Measurements from ENCODE around the gene DHRS12. TPM values are rescaled to one million over a fixed set of nuclear protein-coding genes. Genes with fewer than 3 reads are reported as not detected.

DHRS12 gene
- total RNA-seq, 1 experiment from 2014 or later = 2.6 TPM

GRCh38 chr13:51746802-51747201 lies 57.2 kb downstream of the DHRS12 start:
- H3K4me1 ChIP-seq (ENCODE audit: insufficient read depth, low read length) = no peaks in the 10 kb centered on the region
- H3F3A ChIP-seq (ENCODE audit: low read length, unreplicated experiment) = no peaks in the 10 kb centered on the region
- H3K27ac ChIP-seq (ENCODE audit: low read length) = no peak overlapping the region
- no peaks in the 10 kb centered on the region for H3K27me3 ChIP-seq (ENCODE audit: low read length)
- ChIA-PET CTCF (no interaction called here), POLR2A (ENCODE audit: unreplicated experiment) (interaction anchor here (0.7 kb wide), 1 partner anchor 181 kb away, joined by 5 read pairs; no protein-coding TSS in a partner anchor)
- DNase-seq (no peak), ATAC-seq (no peak)
- no peaks in the 10 kb centered on the region for H3K9me2 ChIP-seq (replicated peaks; ENCODE audit: low read length)
- 0 out of 2 replicates have a peak, but pooled peaks cover 7% of the 10 kb centered on the region for H3K9me3 ChIP-seq (ENCODE audit: low read length)
- H4K20me1 ChIP-seq (ENCODE audit: low read length) = no peaks in the 10 kb centered on the region
- TF ChIP-seq EZH2phosphoT487 (IDR thresholded peaks at IDR 0.05; ENCODE audit: borderline replicate concordance, low read length) = no peak
- TF ChIP-seq, protein P1, sequence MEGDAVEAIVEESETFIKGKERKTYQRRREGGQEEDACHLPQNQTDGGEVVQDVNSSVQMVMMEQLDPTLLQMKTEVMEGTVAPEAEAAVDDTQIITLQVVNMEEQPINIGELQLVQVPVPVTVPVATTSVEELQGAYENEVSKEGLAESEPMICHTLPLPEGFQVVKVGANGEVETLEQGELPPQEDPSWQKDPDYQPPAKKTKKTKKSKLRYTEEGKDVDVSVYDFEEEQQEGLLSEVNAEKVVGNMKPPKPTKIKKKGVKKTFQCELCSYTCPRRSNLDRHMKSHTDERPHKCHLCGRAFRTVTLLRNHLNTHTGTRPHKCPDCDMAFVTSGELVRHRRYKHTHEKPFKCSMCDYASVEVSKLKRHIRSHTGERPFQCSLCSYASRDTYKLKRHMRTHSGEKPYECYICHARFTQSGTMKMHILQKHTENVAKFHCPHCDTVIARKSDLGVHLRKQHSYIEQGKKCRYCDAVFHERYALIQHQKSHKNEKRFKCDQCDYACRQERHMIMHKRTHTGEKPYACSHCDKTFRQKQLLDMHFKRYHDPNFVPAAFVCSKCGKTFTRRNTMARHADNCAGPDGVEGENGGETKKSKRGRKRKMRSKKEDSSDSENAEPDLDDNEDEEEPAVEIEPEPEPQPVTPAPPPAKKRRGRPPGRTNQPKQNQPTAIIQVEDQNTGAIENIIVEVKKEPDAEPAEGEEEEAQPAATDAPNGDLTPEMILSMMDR (conservative IDR thresholded peaks at IDR 0.05; ENCODE audit: low read depth, low read length) = no peak
- TF ChIP-seq EZH2 (IDR thresholded peaks at IDR 0.05; ENCODE audit: low read length, unreplicated experiment) = no peak
- intact Hi-C loops (cut with micrococcal nuclease) = no loop called here
- no TSS peak for BruUV-seq (replicated peaks)
- no peak overlapping the region for H3K9ac ChIP-seq (ENCODE audit: low read length)
- no peak overlapping the region for H2AFZ ChIP-seq (ENCODE audit: low read length)
- H3K79me2 ChIP-seq (ENCODE audit: low read length) = no peaks in the 10 kb centered on the region
- H3K36me3 ChIP-seq (ENCODE audit: low read depth, low read length) = peaks cover 31% of the 10 kb centered on the region
- H3K4me3 ChIP-seq (ENCODE audit: low read length) = no peak overlapping the region
- H3K4me2 ChIP-seq (ENCODE audit: low read length) = no peak overlapping the region

DNA sequence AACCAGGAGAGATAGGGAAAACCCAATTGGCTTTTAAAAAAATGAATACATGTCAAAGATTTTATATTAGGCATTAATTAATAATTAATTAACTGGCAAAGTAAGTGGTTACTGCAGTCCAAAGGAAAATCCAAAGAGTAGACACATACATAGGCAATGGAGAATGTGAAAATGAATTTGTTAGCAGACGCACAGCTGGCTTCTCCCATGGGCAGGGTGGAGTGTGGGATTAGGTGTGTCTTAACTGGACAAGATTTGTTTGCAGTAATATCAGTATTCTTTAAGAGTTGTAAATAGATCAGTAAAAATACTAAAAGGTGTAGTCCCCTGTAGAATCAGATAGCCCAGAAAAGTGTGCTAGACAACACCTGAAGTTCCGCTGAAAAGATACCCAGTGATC lies 58.7 kb downstream of the DHRS12 start:
- TF ChIP-seq, protein P1 (conservative IDR thresholded peaks at IDR 0.05; ENCODE audit: low read depth, low read length) = no peak
- TF ChIP-seq EZH2phosphoT487 (IDR thresholded peaks at IDR 0.05; ENCODE audit: borderline replicate concordance, low read length) = no peak
- no peak for TF ChIP-seq EZH2 (IDR thresholded peaks at IDR 0.05; ENCODE audit: low read length, unreplicated experiment)
- intact Hi-C loops (cut with micrococcal nuclease) = no loop called here
- no peaks in the 10 kb centered on the region for H3K79me2 ChIP-seq (ENCODE audit: low read length)
- H3K27ac ChIP-seq (ENCODE audit: low read length) = no peak overlapping the region
- H3K9me3 ChIP-seq (ENCODE audit: low read length) = 0 out of 2 replicates have a peak, but pooled peaks cover 7% of the 10 kb centered on the region
- no peak overlapping the region for H3K4me3 ChIP-seq (ENCODE audit: low read length)
- no peaks in the 10 kb centered on the region for H3K4me1 ChIP-seq (ENCODE audit: insufficient read depth, low read length)
- H4K20me1 ChIP-seq (ENCODE audit: low read length) = no peaks in the 10 kb centered on the region
- H3F3A ChIP-seq (ENCODE audit: low read length, unreplicated experiment) = no peaks in the 10 kb centered on the region
- no peak overlapping the region for H2AFZ ChIP-seq (ENCODE audit: low read length)
- no peaks in the 10 kb centered on the region for H3K27me3 ChIP-seq (ENCODE audit: low read length)
- H3K9ac ChIP-seq (ENCODE audit: low read length) = no peak overlapping the region
- no TSS peak for BruUV-seq (replicated peaks)
- CTCF ChIA-PET = no interaction called here
- no peak for ATAC-seq
- peaks cover 31% of the 10 kb centered on the region for H3K36me3 ChIP-seq (ENCODE audit: low read depth, low read length)
- no peak for DNase-seq
- no peaks in the 10 kb centered on the region for H3K9me2 ChIP-seq (replicated peaks; ENCODE audit: low read length)
- no peak overlapping the region for H3K4me2 ChIP-seq (ENCODE audit: low read length)
- POLR2A ChIA-PET (ENCODE audit: unreplicated experiment) = no interaction called here

- H3K4me2 ChIP-seq (ENCODE audit: low read length) = no peak overlapping the region
- intact Hi-C loops (cut with micrococcal nuclease) = no loop called here
- H3K9ac ChIP-seq (ENCODE audit: low read length) = no peak overlapping the region
- no peak for TF ChIP-seq EZH2 (IDR thresholded peaks at IDR 0.05; ENCODE audit: low read length, unreplicated experiment)
- TF ChIP-seq, protein P1 (conservative IDR thresholded peaks at IDR 0.05; ENCODE audit: low read depth, low read length) = no peak
- H3K27ac ChIP-seq (ENCODE audit: low read length) = no peak overlapping the region
- ATAC-seq = no peak
- H2AFZ ChIP-seq (ENCODE audit: low read length) = no peak overlapping the region
- no peaks in the 10 kb centered on the region for H3K9me2 ChIP-seq (replicated peaks; ENCODE audit: low read length)
- no peaks in the 10 kb centered on the region for H3K79me2 ChIP-seq (ENCODE audit: low read length)
- no TSS peak for BruUV-seq (replicated peaks)
- CTCF ChIA-PET = no interaction called here
- H4K20me1 ChIP-seq (ENCODE audit: low read length) = no peaks in the 10 kb centered on the region
- no peaks in the 10 kb centered on the region for H3K27me3 ChIP-seq (ENCODE audit: low read length)
- POLR2A ChIA-PET (ENCODE audit: unreplicated experiment) = no interaction called here
- no peak overlapping the region for H3K4me3 ChIP-seq (ENCODE audit: low read length)
- H3K9me3 ChIP-seq (ENCODE audit: low read length) = 0 out of 2 replicates have a peak, but pooled peaks cover 1% of the 10 kb centered on the region
- no peaks in the 10 kb centered on the region for H3K4me1 ChIP-seq (ENCODE audit: insufficient read depth, low read length)
- no peaks in the 10 kb centered on the region for H3F3A ChIP-seq (ENCODE audit: low read length, unreplicated experiment)
- DNase-seq = no peak
- H3K36me3 ChIP-seq (ENCODE audit: low read depth, low read length) = peaks cover 15% of the 10 kb centered on the region
Observed at GRCh38 chr13:51742611-51743010, 61.4 kb downstream of the DHRS12 start.
